GM19395 (cell line): ENCODE measurements around the gene MAPK8.

Experiments used
- ATAC-seq: cut with Tn5 transposase; IDR thresholded peaks from one replicate; pipeline ENCODE4 v1.9.1; 2021; ENCODE audit warnings: mild to moderate bottlenecking, moderate library complexity; ENCODE audit not compliant: unreplicated experiment

The MAPK8 gene

GRCh38 chr10:48472501-48473069 lies 166.1 kb downstream of the MAPK8 start:
- no peak for ATAC-seq

GRCh38 chr10:48473704-48474103 lies 167.2 kb downstream of the MAPK8 start:
- no peak for ATAC-seq

GRCh38 chr10:48474765-48475365 lies 168.4 kb downstream of the MAPK8 start:
- ATAC-seq = no peak

- no peak for ATAC-seq
These were observed 169.4 kb downstream of the MAPK8 start for GRCh38 chr10:48475943-48476278.

- ATAC-seq = no peak
These were observed 170.0 kb downstream of the MAPK8 start for GRCh38 chr10:48476279-48476982.

GRCh38 chr10:48477141-48477540 lies 170.7 kb downstream of the MAPK8 start:
- no peak for ATAC-seq

- ATAC-seq = no peak
These were observed 171.1 kb downstream of the MAPK8 start for GRCh38 chr10:48477616-48478015.

- no peak for ATAC-seq
These were observed 172.0 kb downstream of the MAPK8 start for GRCh38 chr10:48478469-48478868.

- ATAC-seq = no peak
These were observed 172.7 kb downstream of the MAPK8 start for GRCh38 chr10:48478980-48479811.

- no peak for ATAC-seq
These were observed 174.2 kb downstream of the MAPK8 start for GRCh38 chr10:48480397-48481374.

GRCh38 chr10:48481385-48481784 lies 174.9 kb downstream of the MAPK8 start:
- ATAC-seq = no peak

GRCh38 chr10:48482207-48482606 lies 175.7 kb downstream of the MAPK8 start:
- ATAC-seq = no peak

- no peak for ATAC-seq
These were observed 178.4 kb downstream of the MAPK8 start for GRCh38 chr10:48484911-48485310.

- ATAC-seq = no peak
These were observed 179.2 kb downstream of the MAPK8 start for GRCh38 chr10:48485711-48486110.

GRCh38 chr10:48487244-48487643 lies 180.8 kb downstream of the MAPK8 start:
- no peak for ATAC-seq
